T follicular helper cell (primary cell): ENCODE measurements around the gene PMEPA1.
A peak's percentile ranks its signal among the peaks of the same experiment; 100 is the strongest.

ENCODE experiments used
- DNase-seq: peaks from one replicate; pipeline ENCODE4 v3.0.0-alpha.2; 2020; ENCODE audit warnings: low read depth

The PMEPA1 gene

DNA sequence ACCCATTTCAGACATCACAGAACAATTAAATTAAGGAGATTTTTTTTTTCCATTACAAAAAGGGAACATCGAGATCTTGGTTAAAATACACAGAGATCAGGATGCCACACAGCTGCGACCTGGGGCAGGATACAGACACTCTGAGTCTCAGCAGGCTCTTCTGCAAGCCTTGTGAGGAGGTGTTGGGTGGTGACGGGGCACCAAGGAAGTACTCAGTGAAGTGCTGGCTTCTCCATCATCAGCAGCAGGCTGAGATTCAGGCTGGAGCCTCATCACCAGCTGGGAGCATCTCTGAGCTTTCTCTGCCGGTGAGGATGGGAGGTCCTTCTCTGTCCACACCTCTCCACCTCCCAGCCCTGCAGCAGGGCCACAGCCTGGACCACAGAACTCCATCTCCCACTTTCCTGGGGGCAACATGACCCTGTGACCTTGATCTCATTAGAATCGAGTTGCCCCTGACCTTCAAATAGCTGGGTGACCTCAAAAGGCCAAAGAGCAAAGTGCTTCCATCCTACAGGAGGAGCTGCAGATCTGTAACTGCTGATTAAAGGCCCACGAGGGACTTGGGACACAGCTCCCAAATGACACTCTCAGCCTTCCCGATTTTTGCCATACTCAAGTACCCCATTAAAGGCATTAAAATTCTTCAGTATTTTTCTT, 16.0 kb downstream of the PMEPA1 start:
- no peak for DNase-seq

DNA sequence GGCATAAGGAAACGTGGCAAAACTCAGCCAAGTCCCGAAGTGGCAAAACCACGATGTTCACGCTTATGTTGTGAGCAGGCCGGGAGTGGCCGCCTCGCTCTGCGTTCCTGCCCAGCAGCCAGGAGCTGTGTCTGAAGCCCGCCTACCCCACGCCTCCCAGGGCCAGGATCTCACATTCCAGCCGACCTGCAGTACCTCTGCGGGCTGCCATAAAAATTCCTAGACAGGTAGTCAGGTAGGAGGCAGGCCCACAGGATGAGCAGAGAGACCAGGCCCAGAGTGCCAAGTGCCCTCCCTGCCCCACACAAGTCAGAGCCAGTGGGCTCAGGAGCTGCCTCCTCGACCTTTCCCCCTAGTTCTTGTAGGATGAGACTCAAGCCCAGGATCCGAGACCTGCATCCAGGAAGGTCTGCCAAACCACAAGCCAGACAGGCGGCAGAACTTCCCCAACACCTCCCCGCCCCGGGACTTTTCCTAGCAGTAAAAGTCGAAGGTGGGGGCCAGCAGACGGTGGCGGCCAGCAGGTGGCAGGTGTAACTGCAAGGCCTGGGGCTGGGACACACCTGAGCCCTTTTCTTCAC, 16.7 kb downstream of the PMEPA1 start:
- no peak for DNase-seq

DNA sequence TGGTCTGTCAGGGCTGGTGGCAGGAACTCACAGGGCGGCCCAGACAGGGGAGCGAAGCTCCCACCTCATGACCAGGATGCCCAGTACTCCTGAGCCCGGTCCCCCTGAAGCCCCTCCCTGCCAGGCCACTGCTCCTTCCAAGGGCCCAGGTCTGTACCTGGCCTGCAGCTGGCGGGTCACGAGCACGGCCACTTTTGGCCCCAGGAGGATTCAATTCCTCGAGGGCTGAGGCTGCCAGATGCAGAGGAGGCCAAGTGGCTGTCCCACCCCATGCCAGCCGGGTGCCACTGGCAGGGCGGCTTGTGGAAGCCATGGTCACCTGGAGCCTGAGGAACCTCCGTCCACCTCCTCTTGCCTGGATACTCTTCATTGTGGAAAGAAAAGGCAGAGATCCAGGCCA, 17.4 kb downstream of the PMEPA1 start:
- no peak for DNase-seq

DNA sequence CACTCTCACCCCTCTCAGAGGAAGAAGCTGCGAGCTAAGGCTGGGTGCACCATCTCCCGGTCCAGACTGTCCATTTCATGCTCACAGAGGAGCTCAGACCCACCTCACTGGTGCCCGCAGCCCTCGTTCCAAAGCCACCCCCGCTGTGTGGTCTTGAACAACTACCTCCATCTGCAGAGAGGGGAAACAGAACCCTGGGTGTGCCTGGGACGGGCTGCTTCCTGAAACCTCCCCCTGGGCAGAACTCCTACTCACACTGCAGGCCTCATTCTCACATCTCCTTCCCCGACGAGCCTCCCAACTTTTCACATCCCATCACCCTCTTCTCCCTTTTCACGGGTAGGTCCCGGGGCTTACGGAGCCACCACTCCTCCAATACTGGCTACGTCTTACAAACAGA, 18.1 kb downstream of the PMEPA1 start:
- no peak for DNase-seq

DNA sequence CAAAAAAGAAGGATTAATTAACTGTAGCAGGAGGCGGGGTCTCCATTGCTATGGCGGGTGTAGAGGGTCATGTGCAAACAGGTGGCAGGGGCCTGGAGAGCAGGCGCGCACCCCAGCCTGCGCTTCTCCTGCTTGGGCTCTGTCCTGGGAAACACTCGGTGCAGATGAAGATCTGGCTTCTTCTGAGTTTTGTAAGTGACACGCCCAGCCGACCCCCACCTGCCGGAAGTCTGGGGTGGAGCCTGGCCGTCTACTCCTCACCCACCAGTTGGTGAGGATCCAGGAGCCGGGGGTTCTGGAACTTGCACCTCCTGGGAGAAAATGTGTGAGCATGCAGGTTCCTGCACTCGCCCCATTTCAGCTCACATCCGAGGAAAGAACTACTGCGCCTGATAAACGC, 19.3 kb downstream of the PMEPA1 start:
- DNase-seq = no peak

DNA sequence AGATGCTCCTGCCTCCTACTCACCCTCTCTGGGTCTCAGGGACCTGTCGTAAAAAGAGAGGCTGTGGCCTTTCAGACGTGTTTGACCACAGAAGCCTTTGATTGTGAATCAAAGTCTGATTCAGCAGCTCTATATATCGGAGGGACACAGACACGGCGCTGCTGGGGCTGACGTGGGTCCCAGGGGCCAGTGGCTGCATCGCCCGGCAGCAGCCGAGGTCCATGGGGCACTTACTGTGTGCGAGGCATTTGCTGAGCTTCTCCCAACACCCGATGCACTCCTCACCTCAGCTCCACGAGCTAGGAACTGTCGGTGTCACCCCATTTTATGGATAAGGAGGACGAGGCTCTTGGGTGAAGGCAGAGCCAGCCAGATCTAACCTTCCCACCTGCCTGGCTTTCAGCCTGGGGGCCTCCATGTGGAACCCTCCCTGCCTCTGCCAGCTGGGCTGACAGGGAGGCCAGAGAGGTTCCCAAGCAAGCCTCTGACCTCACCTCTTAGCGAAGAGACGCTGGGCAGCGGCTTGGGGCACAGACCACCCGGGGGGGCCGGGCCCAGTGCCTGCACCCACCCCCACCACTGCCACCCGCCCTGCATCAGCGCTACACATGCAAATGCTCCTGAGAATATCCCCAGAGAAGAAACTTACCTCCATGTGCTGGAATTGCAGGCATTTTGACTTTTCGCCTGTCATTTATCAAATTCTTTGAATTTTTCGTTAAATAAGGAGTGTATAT, 19.9 kb downstream of the PMEPA1 start:
- no peak for DNase-seq

DNA sequence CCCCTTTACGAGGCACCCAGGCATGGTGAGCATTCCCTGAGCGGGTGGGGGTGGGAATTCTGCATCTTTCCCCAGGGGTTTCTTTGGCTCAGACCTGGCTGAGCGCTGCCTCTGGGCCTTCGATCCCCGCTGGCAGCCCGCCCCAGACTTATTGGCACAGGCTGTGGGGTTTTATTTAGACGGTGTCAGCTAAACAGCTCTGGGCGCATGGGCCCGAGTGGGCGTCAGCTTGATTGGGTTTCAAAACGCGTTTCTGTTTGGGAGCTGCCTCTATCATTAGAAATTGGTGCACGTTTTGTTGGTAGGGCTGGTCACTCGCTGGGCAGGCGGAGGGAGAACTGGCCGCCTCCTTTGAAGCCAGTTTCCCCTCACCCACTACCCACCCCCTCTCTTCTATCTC, 21.0 kb downstream of the PMEPA1 start:
- no peak for DNase-seq

DNA sequence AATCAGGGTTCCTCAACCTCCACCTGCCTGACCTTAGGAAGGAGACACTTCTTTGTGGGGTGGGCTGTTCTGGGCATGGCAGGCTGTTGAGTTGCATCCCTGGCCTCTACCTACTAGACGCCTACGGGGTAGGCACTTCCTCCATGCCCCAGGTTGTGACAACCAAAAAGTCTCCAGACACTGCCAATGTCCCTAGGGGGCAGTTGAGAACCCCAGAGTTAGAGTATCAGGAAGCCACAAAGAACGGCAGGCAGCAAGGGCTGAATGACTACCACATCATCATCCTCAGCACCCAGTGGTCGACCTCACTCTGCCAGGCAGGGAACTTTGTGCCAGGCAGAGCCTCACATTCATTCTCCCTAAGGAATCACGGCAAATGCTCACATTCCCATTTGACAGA, 21.5 kb downstream of the PMEPA1 start:
- DNase-seq = no peak

DNA sequence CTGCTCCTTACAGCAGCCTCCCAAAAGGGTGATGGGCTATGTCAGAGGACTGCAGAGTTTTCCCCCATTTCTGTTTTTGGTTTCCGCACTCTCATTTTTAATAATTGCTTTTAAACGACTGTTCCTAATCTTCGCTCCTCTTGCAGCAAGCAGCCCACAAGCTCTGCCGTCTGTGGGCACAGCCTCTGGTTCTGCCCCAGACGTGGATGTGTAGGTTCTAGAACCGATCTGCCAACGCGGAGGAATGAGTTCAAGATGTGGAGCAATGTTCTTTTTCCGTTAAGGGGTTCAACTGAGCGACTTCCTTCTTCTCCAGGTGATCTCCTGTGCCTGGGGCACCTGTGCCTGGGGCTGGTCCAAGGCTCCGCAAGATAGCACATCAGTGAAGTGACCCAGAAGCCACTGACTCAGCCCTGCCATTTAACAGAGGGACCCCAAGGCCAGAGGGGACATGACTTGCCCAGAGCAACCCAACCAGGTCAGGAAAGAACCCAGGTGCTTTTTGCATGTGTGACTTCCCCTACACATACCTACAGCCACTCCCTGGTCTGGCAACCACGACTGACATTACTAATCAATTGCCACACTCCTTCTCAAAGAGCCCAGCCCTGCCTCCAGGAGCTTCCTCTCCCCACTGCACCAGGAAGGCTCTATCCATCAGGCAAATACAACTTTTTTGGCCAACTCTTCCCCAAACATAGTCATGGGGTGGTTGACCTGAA, 22.7 kb downstream of the PMEPA1 start:
- DNase-seq = no peak

DNA sequence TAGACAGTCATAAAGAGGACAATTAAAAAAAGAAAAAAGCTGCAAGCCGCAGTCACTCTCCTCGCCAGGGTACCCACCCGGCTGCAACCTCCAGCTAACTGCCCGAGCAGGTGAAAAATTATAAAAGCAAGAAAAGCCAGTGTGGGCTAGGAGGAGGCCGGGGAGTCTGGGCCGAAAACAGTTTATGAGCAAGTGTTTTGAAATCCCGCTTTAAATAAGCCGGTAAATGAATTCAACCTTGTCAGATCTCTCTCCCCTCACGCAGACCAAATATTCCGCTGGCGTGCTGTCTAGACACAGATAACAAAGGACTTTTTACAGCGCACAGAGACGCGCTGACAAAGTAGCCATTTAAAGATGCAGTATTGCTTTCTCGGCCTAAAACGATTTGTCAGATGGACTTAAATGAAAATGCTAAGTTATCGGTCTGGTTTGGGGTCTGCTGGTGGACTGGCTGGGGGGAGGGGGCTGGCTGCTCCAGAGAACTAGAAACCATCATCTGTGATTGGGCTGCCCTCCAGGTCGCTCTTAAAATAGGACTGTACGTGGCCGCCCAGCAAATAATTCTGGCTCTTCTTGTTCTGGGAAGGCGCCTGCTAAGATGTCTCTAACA, 24.6 kb downstream of the PMEPA1 start:
- DNase-seq = no peak

DNA sequence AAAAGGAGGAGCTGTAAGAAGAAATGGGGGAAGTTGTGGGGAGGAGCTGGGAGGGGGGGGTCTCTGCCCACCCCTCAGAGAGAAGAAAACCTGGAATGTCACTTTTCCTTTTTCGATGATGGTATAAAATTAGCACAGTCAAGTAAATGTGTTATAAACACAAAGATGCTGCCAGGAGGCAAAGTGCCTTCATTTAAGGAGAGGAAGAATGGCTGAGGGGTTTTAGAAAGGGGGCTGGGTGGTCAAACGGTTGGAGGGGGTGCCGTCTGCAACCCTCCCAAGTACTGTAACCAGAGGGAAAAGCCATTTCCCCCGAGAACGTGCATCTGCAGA, 25.0 kb downstream of the PMEPA1 start:
- DNase-seq = no peak

DNA sequence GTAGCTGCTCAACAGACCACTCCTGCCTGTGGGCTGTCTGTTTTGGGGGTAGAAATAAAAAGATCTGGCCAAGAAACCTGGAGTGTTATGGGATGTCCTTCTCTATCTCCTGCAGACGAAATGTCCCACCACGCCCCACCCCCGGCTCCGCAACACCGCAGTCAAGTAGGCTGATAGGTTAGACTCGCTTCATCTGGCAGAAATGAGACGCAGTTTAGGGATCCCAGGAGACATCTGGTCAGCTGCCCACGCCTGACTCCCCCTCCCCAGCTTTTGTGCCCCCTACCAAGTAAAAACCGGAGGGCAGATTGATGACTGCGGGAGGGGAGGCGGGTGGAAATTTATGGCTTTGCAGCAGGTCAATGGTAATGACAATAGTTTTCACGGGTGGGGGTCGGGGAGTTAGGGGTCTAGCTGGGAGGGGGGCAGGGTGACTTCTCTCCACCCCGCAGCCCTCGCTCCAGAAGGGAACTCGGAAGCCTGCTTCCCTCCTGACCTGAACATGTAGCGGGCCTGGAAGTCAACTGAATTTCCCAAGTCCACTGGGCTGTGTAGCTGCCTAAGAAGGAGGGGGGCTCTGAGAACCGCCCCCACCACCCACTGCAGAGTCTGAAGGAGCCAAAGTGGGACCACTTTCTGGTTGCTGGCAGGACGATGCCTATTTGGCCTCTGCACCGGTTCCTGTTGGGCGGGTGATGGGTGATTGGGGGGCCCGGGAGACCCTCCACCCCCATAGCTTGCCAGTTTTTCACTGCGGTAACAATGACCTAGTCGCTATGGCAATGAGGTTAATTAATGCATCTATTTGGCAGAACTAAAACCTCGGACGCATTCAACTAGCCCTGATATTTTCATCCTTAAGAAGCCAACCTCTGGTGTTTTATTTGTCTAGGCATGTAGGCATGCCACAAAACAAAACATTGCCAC, 25.7 kb downstream of the PMEPA1 start:
- no peak for DNase-seq

DNA sequence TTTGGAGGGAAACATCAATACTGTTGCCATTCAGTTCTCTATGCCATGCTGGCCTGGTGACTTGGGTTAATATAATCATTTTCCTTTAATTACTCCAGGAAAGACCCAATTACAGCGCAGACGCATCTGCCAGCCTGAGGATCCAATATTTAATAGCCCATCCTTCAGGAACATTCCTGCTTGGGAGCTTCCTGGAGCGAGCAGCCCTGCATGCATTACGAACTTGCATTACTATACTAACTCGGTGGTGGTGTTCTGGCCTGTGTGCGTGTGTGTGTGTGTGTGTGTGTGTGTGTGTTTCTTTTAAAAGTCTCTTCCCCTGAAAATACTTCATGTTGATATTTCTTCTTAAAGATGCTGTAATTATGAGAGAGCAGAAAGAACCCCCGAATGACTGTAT, 26.5 kb downstream of the PMEPA1 start:
- no peak for DNase-seq

DNA sequence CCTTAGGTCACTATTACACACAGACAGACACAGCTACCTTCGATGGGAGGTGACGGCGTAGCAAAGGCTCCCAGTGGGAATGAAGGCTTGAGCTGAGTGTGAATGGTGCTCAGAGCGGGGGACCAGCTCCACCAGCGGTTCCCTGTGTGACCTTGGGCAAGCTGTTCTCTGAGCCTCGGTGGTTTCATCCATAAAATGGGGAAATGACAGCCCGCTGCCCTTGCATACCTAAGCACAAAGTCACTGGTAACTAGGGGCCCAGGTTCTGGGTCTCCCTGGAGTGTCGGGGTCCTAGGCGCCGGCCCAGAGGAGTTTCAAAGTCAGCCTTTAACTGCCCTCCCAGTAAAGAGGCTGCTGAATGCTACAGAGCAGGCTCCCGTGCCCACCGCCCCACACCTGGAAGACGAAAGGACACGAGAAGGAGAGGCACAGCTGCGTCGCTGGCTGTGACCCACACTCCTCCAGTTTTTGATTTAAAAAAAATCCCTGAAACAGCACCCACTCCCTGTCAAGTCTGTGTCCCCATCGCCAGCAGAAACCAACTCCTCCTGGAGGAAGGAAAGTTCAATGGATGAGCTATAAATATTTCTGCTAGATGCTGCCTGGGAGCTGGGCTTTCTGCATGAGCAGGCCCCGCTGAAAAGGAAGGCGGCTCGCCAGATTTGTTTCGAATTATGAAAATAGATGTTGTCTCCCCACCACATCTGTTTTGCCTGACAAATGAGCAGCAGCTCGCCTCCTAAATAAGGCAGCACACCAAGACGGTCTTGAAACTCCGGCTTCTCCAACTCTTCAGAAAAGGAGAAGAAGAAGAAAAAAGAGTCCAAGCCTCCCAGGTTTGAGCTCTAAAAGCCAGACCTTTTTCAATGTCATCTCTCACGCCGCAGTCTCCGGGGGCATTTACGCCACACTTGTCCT, 27.4 kb downstream of the PMEPA1 start:
- no peak for DNase-seq

DNA sequence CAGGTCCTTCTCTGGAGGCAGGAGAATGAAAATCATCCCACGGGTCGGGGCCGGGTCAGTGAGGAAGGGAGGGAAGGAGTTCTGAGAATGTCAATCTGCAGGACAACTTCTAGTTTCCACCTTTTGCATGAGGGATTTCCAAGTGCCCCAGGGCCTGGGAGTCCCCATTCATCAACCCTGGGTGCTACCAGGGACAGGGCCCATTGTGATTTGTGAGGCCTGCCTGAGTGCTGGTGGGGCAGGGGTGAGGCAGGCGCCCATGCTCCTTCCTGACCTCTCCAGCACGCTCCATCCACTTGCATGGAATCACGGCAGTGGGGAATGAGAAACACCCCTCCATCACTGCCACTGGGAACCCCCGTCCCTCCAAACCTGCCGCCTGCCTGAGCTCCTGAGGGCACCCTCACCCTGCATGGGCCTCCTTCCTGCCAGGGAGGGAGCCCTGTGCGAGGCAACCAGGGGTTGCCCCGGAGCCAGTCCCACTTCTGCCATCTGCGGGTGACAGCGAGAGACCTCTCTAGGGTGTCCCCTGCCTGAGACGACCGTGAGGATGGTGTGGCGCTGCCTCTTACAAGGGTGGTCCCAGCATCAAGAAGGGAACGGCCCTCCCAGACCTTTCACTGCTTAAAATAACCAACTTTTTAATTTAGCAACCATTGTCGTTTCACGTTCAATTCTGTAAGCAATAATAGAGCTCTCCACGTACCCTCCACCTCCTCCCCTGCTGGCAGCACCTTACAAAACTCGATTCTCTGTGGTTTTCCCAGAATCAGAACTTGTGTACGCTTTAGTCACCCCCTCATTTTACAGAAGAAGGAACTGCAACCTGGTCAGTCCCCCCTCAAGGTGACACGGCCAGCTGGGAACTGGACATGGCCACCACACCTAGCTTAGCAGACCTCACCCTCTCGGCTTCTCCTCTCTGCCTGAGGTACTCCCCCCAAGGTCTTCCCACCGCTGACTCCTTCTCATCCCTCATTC, 28.6 kb downstream of the PMEPA1 start:
- peak; percentile 17 for DNase-seq

DNA sequence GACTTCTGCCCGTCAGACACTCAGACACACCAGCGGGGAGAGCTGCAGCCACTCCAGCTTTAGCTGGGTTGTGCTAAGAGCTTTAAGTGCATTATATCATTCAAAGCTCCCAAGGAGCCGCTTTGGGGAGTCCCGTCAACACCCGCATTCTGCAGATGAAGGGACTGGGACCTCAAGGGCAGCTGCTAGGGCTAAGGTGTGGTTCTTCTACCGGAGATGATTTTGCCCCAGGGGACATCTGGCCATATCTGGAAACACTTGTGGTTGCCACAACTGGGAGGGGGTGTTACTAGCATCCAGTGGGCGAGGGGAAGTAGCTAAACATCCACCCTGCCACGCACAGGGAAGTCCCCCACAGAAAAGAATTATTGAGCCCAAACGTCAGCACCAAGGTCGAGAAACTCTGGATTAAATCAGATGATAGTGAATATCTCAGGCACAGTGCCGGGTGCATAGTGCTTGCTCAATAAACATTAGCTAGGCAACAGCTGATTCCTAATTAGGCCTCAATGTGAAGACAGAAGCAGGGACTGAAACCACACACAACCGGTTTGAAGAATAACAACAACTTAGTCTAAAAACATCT, 29.6 kb downstream of the PMEPA1 start:
- no peak for DNase-seq

DNA sequence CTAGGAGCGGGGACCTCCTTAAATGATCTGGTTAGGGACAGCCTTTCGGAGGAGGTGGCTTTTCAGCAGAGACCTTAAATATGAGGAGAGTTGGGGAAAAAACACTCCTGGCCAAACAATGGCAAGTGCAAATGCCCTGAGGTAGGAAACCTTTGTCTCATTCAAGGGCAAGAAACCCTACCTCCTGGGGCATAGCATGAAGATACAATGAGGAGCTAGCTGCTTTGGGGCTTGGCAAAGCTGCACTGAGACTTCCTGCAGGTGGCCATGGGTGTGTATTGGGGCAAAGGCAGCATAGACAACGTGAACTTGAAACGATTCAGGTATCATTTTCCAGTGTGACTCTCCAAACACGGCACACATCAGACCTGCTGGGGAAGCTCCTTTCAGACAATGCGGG, 30.7 kb downstream of the PMEPA1 start:
- DNase-seq = no peak

DNA sequence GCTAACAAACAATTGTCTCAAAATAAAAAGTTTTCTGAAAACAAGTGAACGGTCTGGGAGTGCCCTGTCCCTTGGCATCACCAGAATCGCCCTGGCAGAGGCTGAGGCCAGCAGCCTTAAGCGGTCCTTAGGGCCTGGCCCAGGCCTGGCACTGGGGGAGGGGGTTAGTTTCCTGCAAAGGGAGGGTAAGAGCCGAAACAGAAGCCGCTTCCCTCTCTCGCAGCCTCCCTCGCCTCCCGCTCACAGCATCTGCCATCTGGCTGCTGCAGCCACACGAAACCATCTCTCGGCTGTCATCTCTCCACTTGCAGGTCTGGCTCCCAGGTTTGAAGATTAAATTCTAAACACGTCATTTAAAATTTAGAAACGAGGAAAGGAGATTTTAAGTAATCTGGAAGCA, 31.5 kb downstream of the PMEPA1 start:
- DNase-seq = no peak

DNA sequence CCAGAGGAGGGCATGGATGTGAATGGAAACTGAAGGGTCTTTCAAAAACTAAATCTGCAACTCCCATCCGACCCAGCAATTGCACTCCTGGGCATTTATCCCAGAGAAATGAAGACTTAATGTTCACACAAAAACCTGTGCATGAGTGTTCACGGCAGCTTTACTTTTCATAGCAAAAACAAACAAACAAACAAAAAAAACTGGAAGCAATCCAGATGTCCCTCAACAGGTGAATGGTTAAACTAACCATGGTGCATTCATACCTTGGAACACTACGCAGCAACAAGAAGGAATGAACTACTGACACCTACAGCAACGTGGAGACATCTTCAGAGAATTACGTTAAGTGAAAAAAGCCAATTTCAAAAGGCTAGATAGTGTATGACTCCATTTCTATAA, 32.2 kb downstream of the PMEPA1 start:
- no peak for DNase-seq
